Mucosa of descending colon (tissue), 3 donors: ENCODE results near the gene CTNND2. TPM values are rescaled to one million over a fixed set of nuclear protein-coding genes. Genes with fewer than 3 reads are reported as not detected.

Source experiments
- ATAC-seq: fragments of 200-7000 bp; cut with Tn5 transposase; one replicate; pipeline ENCODE4 v1.9.1; 2020; ENCODE audit warnings: mild to moderate bottlenecking, moderate library complexity
- DNase-seq, 3 donors: peaks; one replicate each; pipeline ENCODE4 v3.0.0-alpha.2; 2020
- H3K36me3 ChIP-seq: fragments of 200-600 bp; one replicate; pipeline ENCODE4 v1.8.0; 2021; ENCODE audit warnings: low read depth, mild to moderate bottlenecking
- H3K4me1 ChIP-seq: fragments of 200-600 bp; one replicate; pipeline ENCODE4 v1.8.0; 2021; ENCODE audit warnings: low read depth, mild to moderate bottlenecking
- H3K4me3 ChIP-seq: fragments of 200-600 bp; one replicate; pipeline ENCODE4 v1.8.0; 2021; ENCODE audit warnings: mild to moderate bottlenecking
- H3K9me3 ChIP-seq: fragments of 200-600 bp; one replicate; pipeline ENCODE4 v1.8.0; 2021; ENCODE audit warnings: mild to moderate bottlenecking
- intact Hi-C, 2 donors: fragments of 100-400 bp; cut with DNase I in 1 of 2; cut with micrococcal nuclease in 1 of 2; formaldehyde crosslinking; loops; one replicate each; pipeline versions ENCODE4 v1.11.0 to v1.11.1; 2022; cut with DNase I, micrococcal nuclease
- total RNA-seq, 3 donors: library from RNA; stranded (reverse); fragmentation: NEBNext Ultra II Directional in 2 of 3; extraction: Animal tissue kit (Norgen Biotek cat#: 25700) in 2 of 3; gene quantifications; one replicate each; pipeline versions ENCODE4 v1.2.1 to v1.2.4, GENCODE V29; 2021 to 2023
- TF ChIP-seq, protein P1 (sequence below): fragments of 200-600 bp; IDR thresholded peaks from one replicate; pipeline ENCODE4 v1.8.0; 2022; ENCODE audit warnings: antibody characterized with exemption, mild to moderate bottlenecking
- donor health status: DM: no; HTN: no; CAD: no; lungs with moderate emphysema.
- donor health status: DM: no; HTN: no; CAD: no.
- donor health status: DM: no; HTN: yes; CAD: no.

The CTNND2 gene
- total RNA-seq, 3 donors from 2014 or later: 0.70 to 3.4 (median 0.81) TPM

DNA sequence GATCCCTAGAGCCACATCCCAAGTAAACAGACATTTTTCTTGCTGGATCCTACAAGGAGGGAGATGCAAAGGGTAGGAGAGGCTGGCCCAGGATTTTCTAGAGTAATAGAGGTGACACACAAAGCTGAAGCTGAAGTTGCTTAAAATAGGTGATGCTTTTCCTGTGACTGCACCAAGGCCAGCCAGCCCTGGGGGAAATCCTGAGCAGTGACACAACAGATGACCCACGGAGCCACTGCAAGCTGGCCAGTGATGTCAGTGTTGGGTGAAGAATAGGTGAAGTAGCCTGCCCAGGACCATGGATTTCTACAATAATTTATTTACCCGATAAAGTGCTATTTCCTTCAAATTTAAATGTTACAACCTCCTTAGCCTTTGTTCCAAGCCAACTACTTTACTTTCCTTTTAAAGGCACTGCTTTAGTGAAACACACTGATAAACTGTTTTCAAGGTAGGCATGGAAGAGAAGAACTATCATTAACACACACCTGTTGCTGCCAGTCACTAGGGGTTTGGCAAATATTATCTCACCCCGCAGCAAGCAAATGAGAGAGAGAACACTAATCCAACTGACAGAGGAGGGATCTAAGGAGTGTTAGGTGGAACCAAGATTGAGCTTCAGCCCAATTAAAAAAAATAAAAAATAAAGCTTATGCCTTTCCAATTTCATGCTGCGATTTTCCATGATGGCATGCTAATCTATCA lies 123.5 kb downstream of the CTNND2 start:
- no peaks in the 10 kb centered on the region for H3K9me3 ChIP-seq
- no peaks in the 10 kb centered on the region for H3K4me1 ChIP-seq
- H3K36me3 ChIP-seq: no peaks in the 10 kb centered on the region
- intact Hi-C loops: no loop called here
- DNase-seq: no peak
- TF ChIP-seq, protein P1, sequence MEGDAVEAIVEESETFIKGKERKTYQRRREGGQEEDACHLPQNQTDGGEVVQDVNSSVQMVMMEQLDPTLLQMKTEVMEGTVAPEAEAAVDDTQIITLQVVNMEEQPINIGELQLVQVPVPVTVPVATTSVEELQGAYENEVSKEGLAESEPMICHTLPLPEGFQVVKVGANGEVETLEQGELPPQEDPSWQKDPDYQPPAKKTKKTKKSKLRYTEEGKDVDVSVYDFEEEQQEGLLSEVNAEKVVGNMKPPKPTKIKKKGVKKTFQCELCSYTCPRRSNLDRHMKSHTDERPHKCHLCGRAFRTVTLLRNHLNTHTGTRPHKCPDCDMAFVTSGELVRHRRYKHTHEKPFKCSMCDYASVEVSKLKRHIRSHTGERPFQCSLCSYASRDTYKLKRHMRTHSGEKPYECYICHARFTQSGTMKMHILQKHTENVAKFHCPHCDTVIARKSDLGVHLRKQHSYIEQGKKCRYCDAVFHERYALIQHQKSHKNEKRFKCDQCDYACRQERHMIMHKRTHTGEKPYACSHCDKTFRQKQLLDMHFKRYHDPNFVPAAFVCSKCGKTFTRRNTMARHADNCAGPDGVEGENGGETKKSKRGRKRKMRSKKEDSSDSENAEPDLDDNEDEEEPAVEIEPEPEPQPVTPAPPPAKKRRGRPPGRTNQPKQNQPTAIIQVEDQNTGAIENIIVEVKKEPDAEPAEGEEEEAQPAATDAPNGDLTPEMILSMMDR: no peak
- ATAC-seq: no peak
- H3K4me3 ChIP-seq: no peak overlapping the region

DNA sequence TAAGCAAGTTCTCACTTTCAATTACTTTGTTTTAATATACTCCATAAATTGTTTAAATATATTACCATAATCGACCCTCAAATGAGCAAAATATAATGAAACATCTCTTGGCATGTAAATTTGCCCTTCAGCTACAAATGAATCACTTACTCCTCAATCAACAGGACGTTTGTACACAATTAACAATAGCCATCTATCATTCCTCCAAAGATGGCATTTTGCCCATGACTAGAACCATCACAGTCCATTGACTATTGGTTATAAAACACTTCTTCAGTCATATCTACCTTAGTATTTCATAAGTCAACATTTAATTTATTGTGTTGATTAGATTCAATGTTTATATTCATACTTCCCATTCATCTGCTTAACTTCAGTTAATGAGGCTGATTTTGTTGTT lies 127.2 kb downstream of the CTNND2 start:
- H3K36me3 ChIP-seq: no peaks in the 10 kb centered on the region
- H3K9me3 ChIP-seq: no peaks in the 10 kb centered on the region
- ATAC-seq: no peak
- intact Hi-C loops: no loop called here
- no peaks in the 10 kb centered on the region for H3K4me1 ChIP-seq
- H3K4me3 ChIP-seq: no peak overlapping the region
- TF ChIP-seq, protein P1: no peak
- no peak for DNase-seq

DNA sequence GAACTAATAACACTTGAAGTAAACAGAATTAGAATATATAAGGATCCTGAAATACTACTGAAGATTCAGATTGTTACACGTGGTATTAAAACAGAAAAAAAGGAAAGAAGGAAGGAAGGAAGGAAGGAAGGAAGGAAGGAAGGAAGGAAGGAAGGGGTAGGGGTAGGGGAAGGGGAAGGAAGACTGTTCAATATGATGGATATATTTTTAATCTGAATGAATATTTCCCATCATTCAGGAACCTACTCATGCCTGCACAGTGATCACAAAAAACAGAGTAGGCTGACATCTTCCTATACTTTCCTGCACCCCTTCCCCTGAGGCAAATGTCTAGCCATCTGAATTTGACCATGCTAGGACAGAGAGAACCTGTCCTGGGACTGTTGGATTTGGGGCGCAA lies 133.9 kb downstream of the CTNND2 start:
- Histone ChIP-seq H3K4me3 (no peak overlapping the region), H3K36me3 (no peaks in the 10 kb centered on the region), H3K4me1 (no peaks in the 10 kb centered on the region), H3K9me3 (no peaks in the 10 kb centered on the region)
- TF ChIP-seq, protein P1: no peak
- ATAC-seq (no peak), DNase-seq (no peak)
- intact Hi-C loops: no loop called here

DNA sequence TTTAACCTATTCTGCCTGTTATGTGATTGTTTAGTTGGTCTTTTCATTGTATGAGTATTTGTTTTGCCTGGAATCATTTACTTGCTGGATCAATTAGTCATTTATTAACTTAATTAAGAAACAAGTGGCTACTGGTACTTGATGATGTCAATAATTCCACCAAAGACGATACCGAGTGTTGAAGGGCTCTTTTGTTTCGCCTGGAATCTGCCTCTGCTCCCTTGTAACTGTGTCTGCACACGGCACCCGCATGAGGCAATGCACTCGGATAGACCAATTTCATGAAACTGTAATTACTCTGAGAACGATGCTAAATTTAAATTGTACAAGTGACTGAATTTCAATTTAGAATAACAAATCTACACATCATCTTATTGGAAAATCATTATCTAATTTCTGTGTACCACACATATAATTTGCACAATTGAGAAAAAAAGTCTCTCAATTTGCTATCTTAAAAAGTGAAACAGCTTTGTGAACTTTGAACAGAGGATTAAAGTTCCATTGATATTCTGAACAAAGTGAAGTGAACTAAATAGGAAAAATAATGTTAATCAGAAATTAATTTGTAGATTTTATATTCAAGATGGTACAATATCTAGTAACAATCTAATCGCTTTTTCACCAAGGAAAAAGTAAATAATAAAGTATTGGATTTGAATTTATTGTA lies 143.2 kb downstream of the CTNND2 start:
- TF ChIP-seq, protein P1: no peak
- Histone ChIP-seq H3K4me1 (no peaks in the 10 kb centered on the region), H3K36me3 (no peaks in the 10 kb centered on the region), H3K4me3 (no peak overlapping the region), H3K9me3 (no peaks in the 10 kb centered on the region)
- intact Hi-C loops: no loop called here
- DNase-seq (no peak), ATAC-seq (no peak)

DNA sequence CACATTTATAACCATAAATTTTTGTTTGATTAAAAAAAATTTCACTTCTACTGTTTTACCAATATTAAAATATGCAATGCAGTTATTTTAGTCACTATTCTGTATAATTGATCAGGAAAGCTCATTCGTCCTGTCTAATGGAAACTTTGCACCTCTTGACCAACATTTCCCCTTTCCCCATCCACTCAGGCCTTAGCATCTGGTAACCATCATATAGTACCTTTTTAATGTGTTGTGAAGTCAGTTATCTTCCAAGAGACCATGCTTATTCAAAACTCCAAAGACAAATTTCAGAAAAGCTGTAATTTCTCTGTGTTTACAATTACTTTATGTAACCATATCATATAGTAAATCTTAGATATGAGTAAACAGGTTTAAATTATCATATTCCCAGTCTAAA lies 145.9 kb downstream of the CTNND2 start:
- TF ChIP-seq, protein P1: no peak
- DNase-seq: no peak
- Histone ChIP-seq H3K9me3 (no peaks in the 10 kb centered on the region), H3K4me3 (no peak overlapping the region), H3K4me1 (no peaks in the 10 kb centered on the region), H3K36me3 (no peaks in the 10 kb centered on the region)
- intact Hi-C loops: no loop called here
- ATAC-seq: no peak
